ENCODE measurements around the gene FCMR.

Gene FCMR

GRCh38 chr1:206923009-206923960, 1.5 kb upstream of the FCMR start:
- Histone ChIP-seq H2AFZ (ENCODE audit: low read depth) (no peak overlapping the region), H3K79me2 (ENCODE audit: insufficient read depth, low read depth) (no peaks in the 10 kb centered on the region), H3K4me2 (no peak overlapping the region), H3K27ac (no peak overlapping the region), H4K20me1 (ENCODE audit: insufficient read depth) (no peaks in the 10 kb centered on the region), H3K9ac (no peak overlapping the region), H3K36me3 (ENCODE audit: insufficient read depth) (no peaks in the 10 kb centered on the region), H3K4me1 (ENCODE audit: low read depth, poor library complexity, severe bottlenecking) (peaks cover 3% of the 10 kb centered on the region), H3K27me3 (ENCODE audit: insufficient read depth, low read depth) (no peaks in the 10 kb centered on the region), H3K4me3 (IDR thresholded peaks at IDR 0.05; ENCODE audit: insufficient read depth, low read depth, low read length) (no peak overlapping the region)
- TF ChIP-seq CTCF (conservative IDR thresholded peaks at IDR 0.05; ENCODE audit: low read depth, low read length): no peak

GRCh38 chr1:206922524-206922923, 783 bp upstream of the FCMR start:
- TF ChIP-seq CTCF (conservative IDR thresholded peaks at IDR 0.05; ENCODE audit: low read depth, low read length): no peak
- no peaks in the 10 kb centered on the region for H3K36me3 ChIP-seq (ENCODE audit: insufficient read depth)
- peaks cover 3% of the 10 kb centered on the region for H3K4me1 ChIP-seq (ENCODE audit: low read depth, poor library complexity, severe bottlenecking)
- H3K9ac ChIP-seq: no peak overlapping the region
- no peak overlapping the region for H3K4me3 ChIP-seq (IDR thresholded peaks at IDR 0.05; ENCODE audit: insufficient read depth, low read depth, low read length)
- no peak overlapping the region for H3K4me2 ChIP-seq
- no peaks in the 10 kb centered on the region for H3K27me3 ChIP-seq (ENCODE audit: insufficient read depth, low read depth)
- H4K20me1 ChIP-seq (ENCODE audit: insufficient read depth): no peaks in the 10 kb centered on the region
- no peak overlapping the region for H2AFZ ChIP-seq (ENCODE audit: low read depth)
- no peak overlapping the region for H3K27ac ChIP-seq
- no peaks in the 10 kb centered on the region for H3K79me2 ChIP-seq (ENCODE audit: insufficient read depth, low read depth)

GRCh38 chr1:206918076-206918475, 3.7 kb downstream of the FCMR start:
- Histone ChIP-seq H3K36me3 (ENCODE audit: insufficient read depth) (no peaks in the 10 kb centered on the region), H3K27me3 (ENCODE audit: insufficient read depth, low read depth) (no peaks in the 10 kb centered on the region; the same call in 1 of the 2 replicates), H3K79me2 (ENCODE audit: insufficient read depth, low read depth) (no peaks in the 10 kb centered on the region), H2AFZ (ENCODE audit: low read depth) (no peak overlapping the region), H3K4me1 (ENCODE audit: low read depth, poor library complexity, severe bottlenecking) (peaks cover 3% of the 10 kb centered on the region), H3K4me3 (IDR thresholded peaks at IDR 0.05; ENCODE audit: insufficient read depth, low read depth, low read length) (no peak overlapping the region), H3K9ac (no peak overlapping the region), H3K27ac (no peak overlapping the region), H3K4me2 (no peak overlapping the region), H4K20me1 (ENCODE audit: insufficient read depth) (no peaks in the 10 kb centered on the region)
- no peak for TF ChIP-seq CTCF (conservative IDR thresholded peaks at IDR 0.05; ENCODE audit: low read depth, low read length)

- Histone ChIP-seq H3K27ac (no peak overlapping the region), H3K9ac (no peak overlapping the region), H2AFZ (ENCODE audit: low read depth) (no peak overlapping the region), H3K79me2 (ENCODE audit: insufficient read depth, low read depth) (no peaks in the 10 kb centered on the region), H3K27me3 (ENCODE audit: insufficient read depth, low read depth) (no peaks in the 10 kb centered on the region; the same call in 1 of the 2 replicates), H3K4me3 (IDR thresholded peaks at IDR 0.05; ENCODE audit: insufficient read depth, low read depth, low read length) (no peak overlapping the region), H3K4me2 (no peak overlapping the region), H4K20me1 (ENCODE audit: insufficient read depth) (no peaks in the 10 kb centered on the region), H3K4me1 (ENCODE audit: low read depth, poor library complexity, severe bottlenecking) (peaks cover 8% of the 10 kb centered on the region), H3K36me3 (ENCODE audit: insufficient read depth) (no peaks in the 10 kb centered on the region)
- no peak for TF ChIP-seq CTCF (conservative IDR thresholded peaks at IDR 0.05; ENCODE audit: low read depth, low read length)
Observed at GRCh38 chr1:206916000-206916709, 5.6 kb downstream of the FCMR start.

Data from KMS-11 (cell line).